GM23248 (cell line): ENCODE data around the gene ALDH1A2. TPM values are rescaled to one million over a fixed set of nuclear protein-coding genes. Genes with fewer than 3 reads are reported as not detected.
"Not testable (repeated sequence)": the region's sequence is repeated elsewhere in the genome, so short reads cannot be mapped to it uniquely, and the experiment has no call there.

Source experiments
- DNase-seq: peaks from one replicate; pipeline ENCODE4 v3.0.0-alpha.2; 2015
- H2AFZ ChIP-seq: fragments of 200-600 bp; sonication (generic); 2 replicates; pipeline ENCODE4 v1.6.1; 2016; ENCODE audit warnings: antibody characterized with exemption
- H3F3A ChIP-seq: fragments of 200-600 bp; sonication (generic); 2 replicates; pipeline ENCODE4 v1.6.1; 2016; ENCODE audit warnings: mild to moderate bottlenecking, antibody characterized with exemption, mixed run types; ENCODE audit not compliant: insufficient read depth
- H3K27ac ChIP-seq: fragments of 200-600 bp; sonication (generic); 2 replicates; pipeline ENCODE4 v1.5.1; 2016; ENCODE audit warnings: mild to moderate bottlenecking
- H3K27me3 ChIP-seq: fragments of 200-600 bp; sonication (generic); replicated peaks from 2 replicates; pipeline ENCODE4 v1.6.1; 2016; ENCODE audit warnings: mild to moderate bottlenecking; ENCODE audit not compliant: insufficient read depth
- H3K36me3 ChIP-seq: fragments of 200-600 bp; sonication (generic); 2 replicates; pipeline ENCODE4 v1.6.1; 2016; ENCODE audit warnings: low read depth, mild to moderate bottlenecking
- H3K4me1 ChIP-seq: fragments of 200-600 bp; sonication (generic); 2 replicates; pipeline ENCODE4 v1.6.1; 2016; ENCODE audit warnings: mild to moderate bottlenecking; ENCODE audit not compliant: insufficient read depth
- H3K4me2 ChIP-seq: fragments of 200-600 bp; sonication (generic); one replicate; pipeline ENCODE4 v1.6.1; 2016; ENCODE audit warnings: mild to moderate bottlenecking; ENCODE audit not compliant: unreplicated experiment
- H3K4me3 ChIP-seq: fragments of 200-600 bp; sonication (generic); 2 replicates; pipeline ENCODE4 v1.5.1; 2016; ENCODE audit warnings: mild to moderate bottlenecking
- H3K79me2 ChIP-seq: fragments of 200-600 bp; sonication (generic); 2 replicates; pipeline ENCODE4 v1.6.1; 2016; ENCODE audit warnings: mild to moderate bottlenecking; ENCODE audit not compliant: insufficient read depth
- H3K9ac ChIP-seq: fragments of 200-600 bp; sonication (generic); 2 replicates; pipeline ENCODE4 v1.6.1; 2016; ENCODE audit warnings: mild to moderate bottlenecking
- H3K9me2 ChIP-seq: fragments of 200-600 bp; sonication (generic); 2 replicates; pipeline ENCODE4 v1.6.1; 2016; ENCODE audit warnings: mixed run types, mild to moderate bottlenecking, moderate library complexity; ENCODE audit not compliant: insufficient read depth
- H3K9me3 ChIP-seq: fragments of 200-600 bp; sonication (generic); one replicate; pipeline ENCODE4 v1.6.1; 2017; ENCODE audit warnings: low read depth
- H4K20me1 ChIP-seq: fragments of 200-600 bp; sonication (generic); 2 replicates; pipeline ENCODE4 v1.6.0; 2016; ENCODE audit not compliant: insufficient read depth
- EZH2 ChIP-seq: fragments of 200-600 bp; sonication (generic); IDR thresholded peaks from 2 replicates; pipeline ENCODE4 v1.6.1; 2018; ENCODE audit warnings: antibody characterized with exemption, mild to moderate bottlenecking; ENCODE audit not compliant: insufficient read depth, poor library complexity, severe bottlenecking
- EZH2phosphoT487 ChIP-seq: fragments of 200-600 bp; sonication (generic); IDR thresholded peaks from 2 replicates; pipeline ENCODE4 v1.6.1; 2018; ENCODE audit warnings: antibody characterized with exemption, moderate library complexity, mild to moderate bottlenecking, low read depth; ENCODE audit not compliant: insufficient read depth
- WGBS, 2 experiments: methylation state at CpG; one replicate each; pipeline ENCODE4 v1.1.6; 2015 to 2017; ENCODE audit warnings: low lambda C conversion rate in 2 of 2, low coverage in 1 of 2; ENCODE audit errors: missing lambda C conversion rate in 2 of 2; 5-methylcytosine and 5-hydroxymethylcytosine counted together
- in situ Hi-C: fragments of 300-500 bp; cut with MboI; formaldehyde crosslinking; loops from 2 replicates; pipeline ENCODE4 v1.15.0; 2020
- polyA plus RNA-seq: library from polyadenylated mRNA; unstranded; fragments of >200 nt; fragmentation: Nextera tagmentation; extraction: Ambion mirVana; gene quantifications from 2 replicates; pipeline ENCODE4 v1.2.1, GENCODE V29; 2016
- total RNA-seq: library from RNA; depleted of rRNA; stranded (reverse); fragments of >200 nt; shearing (Covaris generic); gene quantifications from 2 replicates; pipeline ENCODE4 v1.2.3, GENCODE V29; 2014

The ALDH1A2 gene
- total and polyA plus RNA-seq, 2 experiments from 2014 or later: 0.11 to 0.68 TPM

DNA sequence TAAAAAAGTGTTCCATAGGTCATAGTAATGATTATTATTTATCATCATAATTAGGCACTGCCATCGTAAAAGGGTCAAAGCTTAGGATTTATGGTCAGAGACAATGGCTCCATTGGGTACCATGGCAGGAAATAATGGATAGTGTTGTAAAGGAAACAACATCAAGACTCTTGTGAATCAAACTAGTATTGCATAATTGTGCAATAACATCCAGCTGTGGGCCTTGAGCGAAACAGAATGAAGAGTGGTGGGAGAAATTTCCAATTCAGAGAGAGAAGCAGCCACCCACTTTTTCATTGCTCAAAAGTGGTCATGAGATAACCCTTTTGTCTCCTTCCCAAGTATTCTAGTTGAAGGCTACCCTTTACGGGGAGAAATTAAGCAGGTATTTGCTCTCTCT lies 61.7 kb downstream of the ALDH1A2 start:
- no peaks in the 10 kb centered on the region for H3K79me2 ChIP-seq
- no peaks in the 10 kb centered on the region for H3K36me3 ChIP-seq
- peaks cover 15% of the 10 kb centered on the region; the same call in 1 of the 2 replicates for H3K27me3 ChIP-seq
- H3K9me3 ChIP-seq: no peaks in the 10 kb centered on the region
- H4K20me1 ChIP-seq: no peaks in the 10 kb centered on the region
- H2AFZ ChIP-seq: no peak overlapping the region
- H3K9ac ChIP-seq: no peak overlapping the region
- in situ Hi-C loops: no loop called here
- H3K4me2 ChIP-seq: no peak overlapping the region
- no peak for DNase-seq
- H3F3A ChIP-seq: no peaks in the 10 kb centered on the region
- H3K27ac ChIP-seq: no peak overlapping the region
- 44 to 51% methylated on average over 3 of the region's 3 CpGs for WGBS, 2 experiments
- no peak overlapping the region for H3K4me3 ChIP-seq
- H3K9me2 ChIP-seq: no peaks in the 10 kb centered on the region
- no peaks in the 10 kb centered on the region for H3K4me1 ChIP-seq
- TF ChIP-seq EZH2: no peak
- TF ChIP-seq EZH2phosphoT487: no peak

DNA sequence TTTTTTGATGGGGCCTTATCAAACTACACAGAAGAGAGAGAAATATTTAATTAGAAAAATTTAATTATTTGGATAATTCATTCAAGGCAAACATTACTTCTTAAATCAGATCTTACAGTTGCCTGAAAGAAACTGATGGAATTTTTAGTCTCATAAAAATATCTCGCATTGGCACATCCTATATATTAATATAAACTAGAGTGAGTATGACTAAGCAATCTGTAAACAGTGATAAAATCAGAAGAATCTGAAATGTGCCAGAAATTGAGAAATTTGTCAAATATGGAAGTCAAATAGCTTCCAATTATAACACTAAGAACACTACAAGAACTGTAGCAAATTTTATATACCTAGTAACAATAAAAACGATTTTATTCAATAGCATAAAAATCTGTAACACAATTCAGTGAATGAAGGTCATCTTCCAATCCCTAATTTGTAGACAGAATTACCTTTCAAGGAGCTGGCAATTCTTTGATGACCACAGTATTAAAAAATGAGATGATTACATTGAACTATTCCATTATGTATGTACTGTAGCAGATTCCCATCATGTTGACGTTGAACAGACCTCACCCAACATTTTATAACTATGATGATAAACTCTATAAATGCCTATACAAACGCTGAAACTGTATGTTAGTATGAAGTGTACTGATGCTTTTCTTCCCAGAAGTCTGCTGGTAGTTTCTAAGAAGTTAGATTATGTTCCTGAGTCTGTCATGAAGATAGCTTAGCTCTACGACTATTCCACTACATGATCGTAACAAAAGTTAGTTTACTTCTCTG lies 63.0 kb downstream of the ALDH1A2 start:
- Histone ChIP-seq H3K4me2 (no peak overlapping the region), H3K79me2 (no peaks in the 10 kb centered on the region), H3K27me3 (peaks cover 15% of the 10 kb centered on the region; the same call in 1 of the 2 replicates), H3K4me3 (no peak overlapping the region), H4K20me1 (no peaks in the 10 kb centered on the region), H3F3A (no peaks in the 10 kb centered on the region), H3K27ac (no peak overlapping the region), H3K9me3 (no peaks in the 10 kb centered on the region), H3K36me3 (no peaks in the 10 kb centered on the region), H2AFZ (no peak overlapping the region), H3K9me2 (no peaks in the 10 kb centered on the region), H3K4me1 (no peaks in the 10 kb centered on the region), H3K9ac (no peak overlapping the region)
- in situ Hi-C loops: no loop called here
- TF ChIP-seq EZH2 (no peak), EZH2phosphoT487 (no peak)
- WGBS, 2 experiments: 38 to 45% methylated on average over 6 of the region's 6 CpGs
- no peak for DNase-seq

DNA sequence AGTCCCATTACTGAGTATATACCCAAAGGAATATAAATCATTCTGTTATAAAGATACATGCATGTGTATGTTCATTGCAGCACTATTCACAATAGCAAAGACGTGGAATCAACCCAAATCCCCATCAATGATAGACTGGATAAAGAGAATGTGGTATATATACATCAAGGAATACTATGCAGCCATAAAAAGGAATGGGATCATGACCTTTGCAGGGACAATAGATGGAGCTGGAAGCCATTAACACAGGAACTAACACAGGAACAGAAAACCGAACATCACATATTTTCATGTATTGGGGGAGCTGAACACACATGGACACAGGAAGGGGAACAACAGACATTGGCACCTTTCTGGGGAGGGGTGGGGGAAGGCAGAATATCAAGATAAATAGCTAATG lies 65.8 kb downstream of the ALDH1A2 start:
- DNase-seq, H3K36me3 ChIP-seq, H3K4me1 ChIP-seq, H3K4me2 ChIP-seq, H3K79me2 ChIP-seq, H2AFZ ChIP-seq, H3K9me3 ChIP-seq, H3K4me3 ChIP-seq, H3K27ac ChIP-seq, H4K20me1 ChIP-seq, H3K9me2 ChIP-seq, H3K9ac ChIP-seq, H3F3A ChIP-seq, in situ Hi-C loops: not testable (repeated sequence)
- 29 to 44% methylated on average over 2 of the region's 2 CpGs for WGBS, 2 experiments
- H3K27me3 ChIP-seq: peaks cover 15% of the 10 kb centered on the region; the same call in 1 of the 2 replicates

DNA sequence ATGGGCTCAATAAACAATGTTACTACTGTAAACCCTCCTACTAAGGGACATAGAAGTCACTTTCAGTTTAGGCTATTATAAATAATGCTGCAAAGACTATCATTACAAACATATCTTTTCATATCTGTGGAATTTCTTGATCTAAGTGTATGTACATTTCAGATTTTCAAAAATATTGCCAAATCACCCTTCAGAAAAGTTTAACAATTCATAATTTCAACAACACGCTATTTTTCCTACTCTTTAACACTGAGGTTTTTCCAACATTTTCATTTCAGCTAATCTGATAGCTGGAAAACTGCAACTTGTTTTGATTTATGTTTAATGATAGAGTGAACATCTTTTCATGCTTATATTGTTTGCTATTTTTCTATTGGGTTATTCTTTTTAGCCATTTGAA lies 69.0 kb downstream of the ALDH1A2 start:
- H3K4me2 ChIP-seq: no peak overlapping the region

More for the DNA sequence above, 69.0 kb downstream of the ALDH1A2 start:
- Histone ChIP-seq H3K4me1 (no peaks in the 10 kb centered on the region), H3K27ac (no peak overlapping the region), H3K9me3 (no peaks in the 10 kb centered on the region), H3K4me3 (no peak overlapping the region), H4K20me1 (no peaks in the 10 kb centered on the region), H3K36me3 (no peaks in the 10 kb centered on the region), H2AFZ (no peak overlapping the region), H3K27me3 (no peaks in the 10 kb centered on the region), H3K9ac (no peak overlapping the region), H3F3A (no peaks in the 10 kb centered on the region), H3K9me2 (no peaks in the 10 kb centered on the region), H3K79me2 (no peaks in the 10 kb centered on the region)
- in situ Hi-C loops: no loop called here
- DNase-seq: no peak
- 83% methylated on average over 1 of the region's 1 CpG for WGBS, 2 experiments
- no peak for TF ChIP-seq EZH2
- TF ChIP-seq EZH2phosphoT487: no peak
